Measurements from ENCODE around the gene CFAP298.
"Not testable (repeated sequence)": the region's sequence is repeated elsewhere in the genome, so short reads cannot be mapped to it uniquely, and the experiment has no call there.

Gene CFAP298

GRCh38 chr21:32612075-32612998 lies at the start of gene CFAP298:
Gene CFAP298 (minus strand): TSS chr21:32612377. CDS start chr21:32612243, 134 bp downstream.
- H3K4me3 ChIP-seq (ENCODE audit: low read depth, low read length), result peak within 1 kb of the TSS; percentile 77
- no peak for TF ChIP-seq CTCF (IDR thresholded peaks at IDR 0.05; ENCODE audit: borderline replicate concordance, insufficient read depth, low read depth, low read length)

- not testable (repeated sequence) for H3K4me3 ChIP-seq (ENCODE audit: low read depth, low read length)
Measured at GRCh38 chr21:32661026-32661782, 49.0 kb upstream of the CFAP298 start.

GRCh38 chr21:32658524-32658923 lies 46.3 kb upstream of the CFAP298 start:
- TF ChIP-seq CTCF (IDR thresholded peaks at IDR 0.05; ENCODE audit: borderline replicate concordance, insufficient read depth, low read depth, low read length), result no peak
- no peak overlapping the region for H3K4me3 ChIP-seq (ENCODE audit: low read depth, low read length)

- H3K4me3 ChIP-seq (ENCODE audit: low read depth, low read length), result no peak overlapping the region
- TF ChIP-seq CTCF (IDR thresholded peaks at IDR 0.05; ENCODE audit: borderline replicate concordance, insufficient read depth, low read depth, low read length), result peak; percentile 73
Measured at GRCh38 chr21:32653326-32653901, 41.2 kb upstream of the CFAP298 start.

- no peak overlapping the region for H3K4me3 ChIP-seq (ENCODE audit: low read depth, low read length)
- TF ChIP-seq CTCF (IDR thresholded peaks at IDR 0.05; ENCODE audit: borderline replicate concordance, insufficient read depth, low read depth, low read length), result no peak
Measured at GRCh38 chr21:32648165-32648564, 36.0 kb upstream of the CFAP298 start.

- TF ChIP-seq CTCF (IDR thresholded peaks at IDR 0.05; ENCODE audit: borderline replicate concordance, insufficient read depth, low read depth, low read length), result no peak
- H3K4me3 ChIP-seq (ENCODE audit: low read depth, low read length), result no peak overlapping the region
Measured at GRCh38 chr21:32645261-32646182, 33.3 kb upstream of the CFAP298 start.
